CD4-positive, alpha-beta T cell treated with Interleukin-10 for 1 hour (primary cell): ENCODE data around the gene JAKMIP3.

ENCODE experiments used
- DNase-seq: peaks from one replicate; pipeline ENCODE4 v3.0.0-alpha.2; 2020

The JAKMIP3 gene

DNA sequence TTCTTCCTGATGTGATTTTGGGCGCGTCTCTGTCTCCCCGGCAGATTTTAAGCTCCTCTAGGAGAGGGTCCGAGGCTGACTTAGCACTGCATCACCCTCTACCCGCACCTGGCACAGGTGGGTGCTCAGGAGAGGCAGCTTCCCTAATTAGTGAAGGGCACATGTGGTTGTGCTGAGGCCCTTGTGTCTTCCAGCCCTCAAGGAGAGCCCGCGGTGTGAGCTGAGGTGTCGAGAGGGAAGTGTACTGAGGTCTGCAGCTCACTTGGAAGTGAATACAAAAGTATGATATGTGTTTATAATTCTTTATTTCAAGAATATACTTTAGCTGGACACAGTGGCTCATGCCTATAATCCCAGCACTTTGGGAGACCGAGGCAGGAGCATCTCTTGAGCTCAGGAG is 20.4 kb upstream of the JAKMIP3 start:
- no peak for DNase-seq

GRCh38 chr10:132047575-132048293 is 18.0 kb upstream of the JAKMIP3 start:
- DNase-seq, result no peak

- no peak for DNase-seq
These were observed 17.5 kb upstream of the JAKMIP3 start for GRCh38 chr10:132048294-132048667.

DNA sequence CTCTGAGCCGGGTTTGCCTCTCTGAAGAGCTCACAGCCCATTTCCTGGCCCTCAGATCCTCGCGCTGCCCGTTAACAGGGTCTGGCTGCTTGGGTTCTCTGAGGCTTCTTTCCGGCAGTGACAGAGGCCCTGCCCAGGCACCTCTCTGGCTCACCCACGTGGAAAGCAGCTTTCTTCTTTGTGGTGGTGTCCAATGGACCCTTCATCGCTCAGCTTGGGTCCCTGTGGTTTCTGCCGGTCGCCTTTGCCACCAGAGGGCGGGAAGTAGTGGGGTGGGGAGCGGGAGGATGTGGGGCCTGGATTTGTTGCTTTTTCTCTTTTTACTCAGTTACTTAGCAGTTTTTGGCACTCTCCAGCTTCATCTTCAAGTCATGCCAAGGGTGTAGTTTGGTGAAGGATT is 15.6 kb upstream of the JAKMIP3 start:
- no peak for DNase-seq

DNA sequence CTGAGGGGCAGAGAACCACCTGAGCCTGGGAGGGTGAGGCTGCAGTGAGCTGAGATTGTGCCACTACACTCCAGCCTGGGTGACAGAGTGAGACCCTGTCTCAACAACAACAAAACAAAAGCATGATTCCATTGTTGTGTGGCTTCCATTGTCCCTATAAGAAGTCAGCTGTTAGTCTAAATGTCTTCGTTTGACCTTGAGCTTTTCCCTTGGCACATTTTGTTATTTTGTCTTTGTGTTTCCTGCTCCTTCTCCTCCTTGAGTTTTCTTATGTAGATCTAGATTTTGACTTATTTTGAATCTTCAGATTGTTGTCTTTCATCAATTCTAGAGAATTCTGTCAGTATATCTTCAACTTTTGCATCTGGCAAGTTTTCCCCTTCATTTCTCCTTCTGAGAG is 13.6 kb upstream of the JAKMIP3 start:
- DNase-seq, result no peak

- DNase-seq, result no peak
These were observed 11.2 kb upstream of the JAKMIP3 start for GRCh38 chr10:132054564-132054963.

GRCh38 chr10:132055616-132056015 is 10.1 kb upstream of the JAKMIP3 start:
- DNase-seq, result no peak

DNA sequence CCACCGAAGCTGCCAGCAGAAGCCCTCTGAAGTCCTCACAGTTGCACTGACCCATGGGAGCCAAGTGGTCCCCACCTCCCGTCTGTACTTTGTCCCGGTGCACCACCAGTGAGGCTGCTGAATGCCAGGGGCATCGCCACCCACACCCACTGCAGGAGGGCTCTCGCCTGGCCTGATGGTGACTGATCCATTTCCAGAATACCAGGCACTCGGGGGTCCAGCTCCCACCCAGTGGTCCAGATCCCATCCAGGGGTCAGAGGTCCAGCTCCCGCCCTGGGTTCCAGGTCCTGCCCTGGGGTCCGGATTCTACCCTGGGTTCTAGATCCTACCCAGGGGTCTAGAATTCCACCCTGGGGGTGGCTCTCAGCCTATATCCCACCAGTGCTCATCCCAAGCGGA is 9.1 kb upstream of the JAKMIP3 start:
- no peak for DNase-seq

GRCh38 chr10:132057191-132057681 is 8.5 kb upstream of the JAKMIP3 start:
- DNase-seq, result no peak

GRCh38 chr10:132058111-132058745 is 7.5 kb upstream of the JAKMIP3 start:
- no peak for DNase-seq

GRCh38 chr10:132058793-132059759 is 6.7 kb upstream of the JAKMIP3 start:
- no peak for DNase-seq

GRCh38 chr10:132059760-132060508 is 5.8 kb upstream of the JAKMIP3 start:
- no peak for DNase-seq

- DNase-seq, result no peak
These were observed 4.7 kb upstream of the JAKMIP3 start for GRCh38 chr10:132061030-132061429.

DNA sequence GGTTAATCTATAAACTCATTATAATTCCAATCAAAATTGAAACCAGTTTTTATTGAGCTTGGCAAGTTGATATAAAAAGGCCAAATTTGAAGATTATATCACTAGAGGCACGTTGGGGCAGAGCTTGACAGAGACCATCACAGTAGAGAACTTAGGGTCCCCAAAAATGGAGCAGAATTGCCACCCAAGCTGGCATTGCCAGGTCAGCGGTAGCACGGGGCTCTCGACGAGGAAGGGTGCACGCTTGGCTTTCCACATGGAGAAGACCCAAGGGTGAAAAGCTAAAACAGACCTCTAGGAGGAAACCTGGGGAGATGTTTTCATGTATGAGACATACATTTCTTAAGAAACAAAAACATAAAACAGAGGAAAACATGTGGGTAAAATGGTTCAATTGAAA is 4.3 kb upstream of the JAKMIP3 start:
- no peak for DNase-seq

DNA sequence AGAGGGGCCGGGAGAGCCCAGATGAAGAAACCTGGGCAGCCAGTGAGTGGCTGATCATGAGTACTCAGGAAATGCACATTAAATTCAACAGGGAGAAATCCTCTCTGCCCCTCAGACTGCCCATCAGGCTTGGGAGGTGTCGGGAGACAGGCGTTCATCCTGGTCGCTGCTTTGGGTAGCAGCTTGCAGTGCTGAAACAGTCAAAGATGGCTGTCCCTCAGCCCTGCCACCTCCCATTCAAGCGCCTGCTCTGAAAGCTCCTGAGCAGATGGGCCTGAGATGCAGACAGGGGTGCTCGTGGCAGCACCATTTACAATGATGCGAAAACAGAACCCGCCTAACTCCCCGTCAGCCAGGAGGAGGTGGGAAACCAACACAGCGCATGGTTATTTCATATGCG is 3.6 kb upstream of the JAKMIP3 start:
- no peak for DNase-seq

GRCh38 chr10:132062641-132063390 is 2.9 kb upstream of the JAKMIP3 start:
- no peak for DNase-seq

- DNase-seq, result no peak
These were observed 2.3 kb upstream of the JAKMIP3 start for GRCh38 chr10:132063432-132063831.

DNA sequence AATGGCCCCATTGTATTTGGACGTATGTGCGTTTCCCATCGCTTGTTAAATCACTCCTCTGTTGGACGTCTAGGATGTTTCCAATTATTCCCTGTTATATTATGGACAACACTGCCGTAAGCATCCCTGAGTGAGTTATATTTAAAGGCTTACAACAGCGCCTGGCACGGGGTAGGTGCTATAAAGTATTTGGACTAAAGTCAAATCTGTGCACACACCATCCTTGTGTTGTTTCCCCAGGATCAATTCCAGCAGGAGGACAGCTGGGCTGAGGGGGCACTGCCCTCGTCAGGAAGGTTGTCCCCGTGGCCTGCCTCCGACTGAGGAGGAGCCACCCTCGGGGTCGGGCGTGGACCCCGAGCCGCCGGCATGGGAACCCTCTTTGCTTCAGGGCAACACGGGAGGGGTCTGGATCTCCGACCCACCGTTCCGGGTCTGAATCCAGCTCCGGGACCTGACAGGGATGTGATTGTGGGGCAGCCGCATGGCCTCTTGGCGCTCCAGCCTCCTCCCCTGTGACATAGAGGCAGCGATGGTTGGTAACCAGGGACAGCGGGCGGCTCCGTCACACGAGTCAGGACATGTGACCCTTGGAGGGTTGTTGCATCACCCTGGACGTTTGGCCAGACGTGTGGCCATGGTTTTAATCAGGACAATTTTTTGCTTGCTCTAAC is 1.5 kb upstream of the JAKMIP3 start:
- no peak for DNase-seq

DNA sequence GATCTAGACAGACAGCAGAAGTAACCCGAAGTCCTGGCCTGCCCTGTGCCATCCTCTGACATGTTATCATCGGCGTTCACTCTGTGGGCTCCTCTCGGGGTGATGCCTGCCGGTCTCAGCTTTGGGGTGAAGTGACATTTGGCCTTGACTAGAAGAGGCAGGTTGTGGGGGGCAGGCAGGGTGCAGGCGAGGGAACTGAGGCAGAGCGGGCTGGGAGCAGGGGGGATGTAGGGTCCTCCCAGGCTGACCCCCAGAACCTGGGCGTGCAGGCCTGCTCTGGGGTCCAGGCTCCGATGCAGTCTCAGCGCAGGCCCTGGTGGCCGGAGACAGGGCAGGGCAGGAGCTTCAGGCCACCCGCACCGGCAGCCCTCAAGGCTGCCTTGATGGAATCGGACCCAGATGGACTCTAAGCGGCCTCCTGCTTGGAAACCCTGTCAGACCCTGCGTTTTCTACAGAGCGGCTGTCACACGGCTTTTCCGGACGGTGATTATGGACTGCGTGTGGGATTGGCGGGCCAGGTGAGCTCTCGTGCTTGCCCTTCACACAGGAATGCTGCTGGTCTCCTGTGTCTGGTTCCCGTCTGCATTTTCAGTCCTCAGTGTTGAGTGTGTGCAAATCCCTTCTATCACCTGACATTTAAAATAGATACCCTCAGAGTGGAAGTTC is 842 bp upstream of the JAKMIP3 start:
- no peak for DNase-seq

GRCh38 chr10:132066186-132066585 is 440 bp downstream of the JAKMIP3 start:
- no peak for DNase-seq

DNA sequence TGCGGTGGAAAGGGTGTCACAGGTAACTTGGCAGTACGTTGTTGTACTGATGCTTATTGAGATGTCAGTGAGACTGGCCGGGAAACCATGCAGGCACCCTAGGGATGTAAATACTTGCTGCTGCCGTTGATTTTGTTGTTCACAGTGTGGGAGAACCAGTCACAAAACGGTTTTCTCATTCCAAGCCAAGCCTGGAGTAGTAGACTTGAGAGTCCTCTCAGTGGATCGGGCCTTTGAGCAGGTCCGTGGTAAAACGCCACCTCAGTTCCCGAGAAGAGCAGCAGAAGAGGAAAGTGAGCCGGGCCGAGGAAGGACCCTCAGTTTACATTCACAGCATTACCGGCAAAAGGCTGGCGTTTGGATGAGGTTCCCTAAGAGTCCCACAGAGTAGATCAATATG is 1.1 kb downstream of the JAKMIP3 start:
- DNase-seq, result no peak
